ENCODE data around the gene SALL2. TPM values are rescaled to one million over a fixed set of nuclear protein-coding genes. Genes with fewer than 3 reads are reported as not detected.

The SALL2 gene
- total RNA-seq, 1 donor from 2014 or later = 11.2 TPM

DNA sequence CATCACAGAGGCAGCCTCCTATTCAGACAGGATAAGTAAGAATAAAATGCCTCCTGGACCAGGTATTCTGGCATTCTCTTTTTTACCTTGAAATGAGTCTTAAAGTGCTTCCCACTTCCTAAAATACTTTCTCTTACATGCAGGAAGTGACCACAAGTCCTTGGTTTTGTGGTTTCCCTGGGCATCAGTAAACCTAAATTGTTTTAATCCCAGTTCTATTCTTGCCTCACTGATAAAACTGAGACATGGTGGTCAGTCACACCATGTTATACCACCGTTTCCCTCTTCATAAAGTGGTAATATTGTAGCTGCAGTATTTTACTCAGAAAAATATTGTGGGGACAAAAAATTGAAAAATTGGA, 1.2 kb upstream of the SALL2 start:
- no peak for DNase-seq

DNA sequence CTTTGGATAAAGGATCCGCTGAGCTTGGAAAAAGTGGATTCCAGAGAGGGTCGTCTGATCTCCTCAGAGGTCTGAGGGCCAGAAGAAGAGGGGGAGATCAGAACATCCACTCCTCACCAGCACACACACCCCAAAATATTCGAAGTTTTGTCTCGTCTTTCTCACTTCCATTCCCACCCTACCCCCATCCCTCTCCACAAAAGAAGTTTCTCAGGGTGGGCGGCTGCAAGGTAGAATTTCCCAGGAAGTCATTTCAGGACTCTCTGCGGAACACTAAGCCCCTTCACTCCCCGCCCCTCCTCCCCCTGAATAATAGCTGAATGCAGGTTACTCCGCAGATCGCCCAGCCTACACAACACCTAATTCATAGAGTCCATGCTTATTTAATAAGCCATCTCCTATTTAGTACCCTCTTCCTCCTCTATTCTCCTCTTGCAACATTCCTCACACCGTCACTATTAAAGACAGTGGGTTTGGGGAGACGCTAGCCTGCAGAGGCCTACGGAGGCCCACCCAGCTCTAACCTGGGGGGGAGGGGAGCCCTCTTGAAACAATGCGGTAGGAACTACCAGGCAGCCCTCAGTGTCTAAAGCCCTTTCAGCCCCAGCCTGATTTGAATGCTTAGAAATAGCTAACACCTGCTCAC, 649 bp upstream of the SALL2 start:
- no peak for DNase-seq

DNA sequence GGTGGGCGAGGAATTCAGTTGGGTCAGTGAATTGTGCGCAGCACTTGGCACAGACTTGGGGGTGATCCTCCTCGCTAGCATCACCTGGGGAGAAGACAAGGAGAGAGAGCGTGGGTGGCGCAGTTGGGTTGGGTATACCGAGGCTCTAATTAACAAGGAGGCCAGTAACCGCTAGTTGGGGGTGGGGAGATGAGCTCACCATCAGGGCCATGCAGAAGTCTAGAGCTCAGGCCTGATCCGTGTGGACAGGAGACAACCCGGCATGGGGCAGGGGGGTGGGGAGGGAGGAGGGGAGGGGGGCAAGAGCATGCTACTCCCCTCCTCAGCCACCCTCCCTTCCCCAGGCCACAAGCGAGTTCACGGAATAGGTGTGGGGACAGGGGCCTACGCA, 580 bp downstream of the SALL2 start:
- DNase-seq = no peak

DNA sequence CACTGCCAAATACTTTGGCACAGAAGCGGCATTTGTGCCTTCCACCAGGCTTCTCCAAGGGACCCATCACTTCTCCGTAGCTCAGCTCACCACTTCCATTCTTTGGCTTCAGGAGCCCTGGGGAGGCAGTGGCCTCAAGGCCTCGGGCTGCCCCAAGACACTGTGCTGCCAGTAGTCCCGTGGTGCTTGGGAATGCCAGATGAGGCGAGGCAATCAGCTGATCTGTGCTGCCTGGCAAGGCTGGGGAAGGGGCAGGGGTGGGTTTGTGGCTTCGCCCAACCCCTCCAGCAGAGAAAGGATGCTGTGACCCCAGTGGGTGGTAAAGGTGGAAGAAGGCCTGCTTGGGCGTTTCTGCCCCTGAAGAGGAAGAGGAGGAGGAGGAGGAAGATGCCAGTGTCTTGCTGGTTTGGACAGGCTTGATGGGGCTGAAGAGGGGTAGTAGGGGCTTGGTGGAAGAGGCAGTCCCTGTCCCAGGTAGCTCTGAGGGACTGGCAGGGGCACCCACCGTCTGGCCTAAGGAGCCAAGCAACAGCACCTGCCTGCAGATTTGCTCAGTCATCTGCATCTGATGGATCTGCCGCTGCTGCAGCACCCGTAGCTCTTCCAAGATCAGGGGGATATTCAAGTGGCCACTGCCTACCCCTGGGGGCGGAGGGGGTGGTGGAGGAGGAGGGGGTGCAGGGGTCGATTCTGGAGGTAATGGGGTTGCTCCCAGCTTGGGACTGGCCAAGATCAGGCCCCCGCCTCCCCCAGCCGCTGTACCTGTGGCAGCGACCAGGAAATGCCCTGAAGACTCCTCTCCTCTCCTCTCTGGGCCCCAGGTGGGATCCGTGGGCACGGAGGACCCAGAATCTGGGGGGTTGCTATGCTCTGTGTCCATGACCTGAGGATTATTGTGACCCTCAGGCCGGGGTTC, 1.3 kb downstream of the SALL2 start:
- DNase-seq = no peak

DNA sequence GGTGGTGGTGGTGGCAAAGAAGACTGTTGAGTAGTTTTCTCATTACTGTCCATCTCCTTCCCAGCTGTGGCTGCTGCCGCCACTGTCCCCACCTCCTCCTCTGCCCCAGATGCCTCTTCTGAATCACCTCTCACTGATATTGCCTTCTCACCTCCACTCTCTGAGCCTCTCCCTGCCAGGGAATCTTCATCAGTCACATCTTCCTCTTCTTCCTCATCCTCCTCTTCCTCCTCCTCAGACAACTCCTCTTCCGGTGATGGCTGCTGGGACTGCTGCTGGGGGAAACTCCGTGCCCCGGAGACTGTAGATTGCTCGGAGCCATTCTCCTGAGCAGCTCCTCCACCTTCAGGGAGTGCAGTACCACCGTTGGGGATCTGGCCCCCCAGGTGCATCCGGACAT, 2.9 kb downstream of the SALL2 start:
- no peak for DNase-seq

DNA sequence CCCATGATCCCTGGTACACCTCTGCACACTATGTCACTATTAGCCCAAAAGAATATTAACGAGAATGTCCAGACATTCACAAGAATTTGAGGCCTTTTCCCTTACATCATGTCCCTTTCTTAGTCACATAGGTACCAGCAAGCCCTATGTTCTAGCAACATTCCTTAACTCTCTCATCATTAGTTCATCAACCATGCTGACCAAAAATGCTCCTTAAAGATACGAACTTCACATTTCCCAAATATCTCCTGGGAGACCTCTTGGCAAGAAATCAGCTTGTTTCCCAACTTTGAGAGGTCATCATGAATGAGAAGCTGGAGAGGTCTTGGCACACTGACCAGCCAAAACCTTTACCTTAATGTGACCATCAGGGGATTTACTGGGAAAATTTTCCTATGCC, 4.6 kb downstream of the SALL2 start:
- no peak for DNase-seq

DNA sequence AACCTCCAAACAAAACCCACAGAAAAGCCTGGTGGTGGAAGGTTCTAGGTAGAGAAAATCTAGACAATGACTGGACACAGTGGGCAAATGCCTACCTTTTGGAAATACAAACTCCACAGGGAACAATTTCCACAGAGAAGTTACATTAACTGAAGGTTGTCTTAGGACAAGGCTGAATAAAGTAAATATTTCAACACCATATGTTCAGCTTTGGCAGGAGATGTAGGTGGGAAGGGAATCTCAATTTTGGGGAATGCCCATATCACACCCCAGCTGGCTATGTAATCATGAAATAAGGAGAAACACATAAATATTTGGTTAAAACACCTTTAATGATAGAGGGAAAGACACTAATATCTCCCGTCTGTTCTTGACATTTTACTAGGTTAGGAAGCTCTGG, 5.4 kb downstream of the SALL2 start:
- no peak for DNase-seq

DNA sequence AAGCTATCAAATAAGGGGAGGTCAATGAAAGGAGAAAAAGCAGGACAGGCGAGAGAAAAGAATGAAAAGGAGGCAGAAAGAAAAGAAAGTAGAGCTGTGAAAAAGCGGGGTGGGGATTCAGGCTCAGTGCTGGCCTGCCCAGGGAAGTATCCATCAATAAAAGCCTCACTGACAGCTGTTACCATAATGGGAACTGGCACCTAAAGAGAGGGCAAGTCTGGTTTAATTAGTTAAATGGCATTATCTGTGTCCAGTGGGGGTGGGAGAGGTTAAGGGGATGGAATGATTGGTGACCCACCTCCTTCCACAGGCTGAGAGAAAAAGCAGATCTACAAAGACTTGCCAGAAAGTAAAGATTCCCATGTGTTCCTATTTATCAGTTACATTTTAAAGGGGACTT, 7.4 kb downstream of the SALL2 start:
- no peak for DNase-seq

DNA sequence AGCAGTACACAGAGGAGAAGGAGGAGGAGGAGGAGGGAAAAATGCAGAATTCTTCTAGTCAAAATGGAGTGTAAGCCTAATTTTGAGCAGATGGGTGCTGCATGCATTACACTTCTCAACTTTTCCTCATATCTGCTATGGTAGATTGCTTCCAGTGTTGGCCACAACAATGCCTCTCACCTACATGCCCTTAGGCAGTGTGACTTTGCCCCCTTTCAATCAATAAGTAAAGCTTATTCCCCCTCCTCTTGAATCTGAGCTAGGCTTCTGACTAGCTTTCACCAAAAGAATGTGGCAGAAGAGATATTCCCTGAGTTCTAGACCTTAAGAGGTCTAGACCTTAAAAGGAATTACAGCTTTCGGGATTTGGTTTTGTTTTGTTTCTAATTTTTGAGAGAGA, 11.8 kb downstream of the SALL2 start:
- DNase-seq = no peak

DNA sequence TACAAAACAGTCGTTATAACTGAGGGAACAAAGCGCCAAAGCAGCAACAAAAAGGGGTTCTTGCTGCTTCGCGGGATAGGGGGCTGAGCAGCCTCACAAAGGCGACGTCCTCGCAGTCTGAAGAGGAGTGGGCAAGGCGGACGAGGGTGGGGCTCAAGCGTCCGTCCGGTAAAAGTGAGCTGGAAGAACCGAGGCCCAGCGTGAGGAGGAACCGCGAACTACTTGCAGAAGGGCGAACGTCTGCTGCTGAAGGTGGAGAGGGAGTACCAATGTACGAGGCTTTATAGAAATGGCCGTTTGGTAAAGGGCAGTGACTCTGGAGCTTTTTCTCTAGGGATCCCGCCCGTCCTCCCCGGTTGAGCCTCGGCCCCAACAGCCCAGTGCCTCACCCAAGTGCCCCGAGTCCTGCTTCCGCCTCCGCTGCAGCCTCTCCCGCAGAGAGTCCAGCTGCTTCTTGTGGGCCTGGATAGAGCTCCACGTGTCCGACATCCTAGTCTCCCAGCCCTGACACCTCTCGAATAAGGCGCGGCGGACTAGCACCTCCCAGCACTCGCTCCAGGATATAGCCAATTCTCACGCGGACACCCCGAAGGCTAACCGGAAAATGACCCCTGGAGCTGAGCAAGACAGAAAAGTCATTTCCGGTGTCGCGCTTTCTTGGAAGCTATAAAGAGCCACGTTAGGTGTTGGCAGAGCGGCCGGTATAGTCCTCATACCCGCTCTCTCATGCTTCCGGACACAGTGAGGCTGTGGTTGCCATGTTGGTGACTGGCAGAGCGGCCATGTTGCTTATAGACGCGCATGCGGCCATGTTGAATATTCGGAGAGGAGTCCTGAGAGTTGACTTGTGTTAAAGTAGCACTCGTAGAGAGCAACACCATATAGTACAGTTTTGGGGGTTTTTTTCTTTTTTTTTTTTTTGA, 15.2 kb downstream of the SALL2 start, which contains the start of gene METTL3:
Gene METTL3 (minus strand): TSS at position 606 of the 923 bp plus-strand sequence. CDS start 117 bp downstream, at position 489.
- peak; percentile 98 for DNase-seq

DNA sequence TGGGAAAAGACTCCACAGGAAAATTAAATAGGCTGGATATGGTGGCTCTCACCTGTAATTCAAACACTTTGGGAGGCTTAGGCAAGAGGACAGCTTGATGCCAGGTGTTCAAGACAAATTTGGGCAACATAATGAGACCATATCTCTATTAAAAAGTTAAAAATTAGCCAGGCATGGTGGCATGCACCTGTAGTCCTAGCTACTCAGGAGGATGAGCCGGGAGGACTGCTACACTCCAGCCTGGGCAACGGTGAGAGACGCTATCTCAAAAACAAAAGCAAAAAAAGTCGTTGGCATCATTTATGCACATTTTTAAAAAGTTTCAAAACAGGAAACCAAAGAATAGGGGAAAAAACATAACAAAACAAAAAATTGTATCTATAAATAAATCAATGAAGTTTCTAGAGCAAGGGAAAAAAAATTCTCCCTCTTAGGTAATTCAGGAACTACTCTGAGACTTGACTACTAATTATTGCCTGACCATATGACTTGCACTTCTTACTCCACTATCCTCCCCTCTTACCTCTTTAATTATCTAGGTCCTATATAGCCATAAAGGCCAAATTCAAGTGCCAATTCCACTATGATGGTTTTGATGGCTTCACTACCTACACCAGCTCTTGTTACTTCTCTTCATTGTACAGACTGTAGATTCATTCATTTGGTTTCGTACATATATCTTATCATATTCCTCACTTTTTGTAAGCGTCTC, 16.6 kb downstream of the SALL2 start:
- no peak for DNase-seq

DNA sequence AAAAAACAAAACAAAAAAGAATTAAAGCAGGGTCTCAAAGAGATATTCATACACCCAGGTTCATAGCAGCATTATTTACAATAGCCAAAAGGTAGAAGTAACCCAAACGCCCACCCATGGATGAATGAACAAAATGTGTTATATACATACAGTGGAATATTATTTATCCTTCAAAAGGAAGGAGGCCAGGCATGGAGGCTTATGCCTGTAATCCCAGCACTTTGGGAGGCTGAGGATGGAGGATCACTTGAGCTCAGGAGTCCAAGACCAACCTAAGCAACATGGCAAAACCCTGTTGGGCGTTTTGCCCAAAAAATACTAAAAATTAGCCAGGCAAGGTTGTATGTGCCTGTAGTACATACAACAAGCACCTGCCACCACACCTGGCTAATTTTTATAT, 19.6 kb downstream of the SALL2 start:
- DNase-seq = no peak

DNA sequence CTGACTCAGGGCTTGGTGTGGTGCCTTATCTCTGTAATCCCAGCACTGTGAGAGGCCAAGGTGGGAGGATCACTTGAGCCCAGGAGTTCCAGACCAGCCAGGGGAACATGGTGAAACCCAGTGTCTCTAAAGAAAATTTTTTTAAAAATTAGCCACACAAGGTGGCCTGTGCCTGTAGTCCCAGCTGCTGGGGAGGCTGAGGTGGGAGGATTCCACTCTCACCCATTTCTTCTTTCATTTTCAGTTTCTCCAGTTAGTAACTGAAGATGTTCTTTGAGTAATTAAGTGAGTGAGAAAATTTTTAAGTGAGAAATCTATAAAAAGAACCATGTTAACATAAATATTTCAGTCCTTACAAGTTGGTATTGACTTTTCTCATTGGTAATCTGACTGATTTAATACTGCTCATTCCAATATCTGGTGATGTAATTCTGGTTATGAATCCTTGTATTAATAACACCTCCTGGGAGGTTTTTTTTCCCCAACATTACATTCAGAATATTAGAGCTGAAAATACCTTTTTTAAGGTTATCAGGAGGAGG, 21.1 kb downstream of the SALL2 start:
- no peak for DNase-seq

DNA sequence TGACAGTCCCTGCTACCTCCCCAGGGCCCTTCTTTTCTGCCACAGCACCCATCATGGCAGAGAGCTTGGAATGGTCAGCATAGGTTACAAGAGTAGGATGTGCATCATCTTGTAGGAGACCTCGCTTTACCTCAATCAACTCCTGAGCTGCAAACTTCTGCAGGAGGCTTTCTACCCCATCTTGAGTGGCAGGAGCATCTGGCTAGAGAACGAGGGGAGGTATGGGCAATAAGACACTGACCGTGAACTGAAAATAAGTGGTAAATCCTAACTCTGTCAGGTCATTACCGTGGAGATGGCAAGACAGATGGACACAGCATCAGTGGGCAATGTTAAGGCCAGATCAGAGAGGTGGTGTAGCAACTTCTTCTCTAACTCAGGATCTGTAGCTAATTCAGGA, 22.8 kb downstream of the SALL2 start:
- no peak for DNase-seq

DNA sequence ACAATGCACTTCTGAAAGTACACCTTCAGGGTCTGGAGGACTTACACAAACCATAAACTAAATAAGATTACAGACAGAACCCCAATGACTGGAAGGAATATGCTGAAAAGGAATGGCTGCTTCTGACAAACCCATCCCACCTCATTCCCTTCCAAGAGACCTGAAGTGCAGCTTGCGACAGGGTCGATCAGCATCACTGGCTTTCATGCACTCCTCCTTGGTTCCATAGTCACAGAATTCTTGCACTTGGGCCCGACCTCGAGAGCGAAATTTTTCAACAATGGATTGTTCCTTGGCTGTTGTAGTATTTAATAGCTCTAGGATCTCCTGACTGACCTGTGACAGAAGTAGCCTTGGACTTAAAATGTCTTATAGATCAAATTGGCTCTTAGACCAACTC, 24.6 kb downstream of the SALL2 start:
- DNase-seq = no peak

DNA sequence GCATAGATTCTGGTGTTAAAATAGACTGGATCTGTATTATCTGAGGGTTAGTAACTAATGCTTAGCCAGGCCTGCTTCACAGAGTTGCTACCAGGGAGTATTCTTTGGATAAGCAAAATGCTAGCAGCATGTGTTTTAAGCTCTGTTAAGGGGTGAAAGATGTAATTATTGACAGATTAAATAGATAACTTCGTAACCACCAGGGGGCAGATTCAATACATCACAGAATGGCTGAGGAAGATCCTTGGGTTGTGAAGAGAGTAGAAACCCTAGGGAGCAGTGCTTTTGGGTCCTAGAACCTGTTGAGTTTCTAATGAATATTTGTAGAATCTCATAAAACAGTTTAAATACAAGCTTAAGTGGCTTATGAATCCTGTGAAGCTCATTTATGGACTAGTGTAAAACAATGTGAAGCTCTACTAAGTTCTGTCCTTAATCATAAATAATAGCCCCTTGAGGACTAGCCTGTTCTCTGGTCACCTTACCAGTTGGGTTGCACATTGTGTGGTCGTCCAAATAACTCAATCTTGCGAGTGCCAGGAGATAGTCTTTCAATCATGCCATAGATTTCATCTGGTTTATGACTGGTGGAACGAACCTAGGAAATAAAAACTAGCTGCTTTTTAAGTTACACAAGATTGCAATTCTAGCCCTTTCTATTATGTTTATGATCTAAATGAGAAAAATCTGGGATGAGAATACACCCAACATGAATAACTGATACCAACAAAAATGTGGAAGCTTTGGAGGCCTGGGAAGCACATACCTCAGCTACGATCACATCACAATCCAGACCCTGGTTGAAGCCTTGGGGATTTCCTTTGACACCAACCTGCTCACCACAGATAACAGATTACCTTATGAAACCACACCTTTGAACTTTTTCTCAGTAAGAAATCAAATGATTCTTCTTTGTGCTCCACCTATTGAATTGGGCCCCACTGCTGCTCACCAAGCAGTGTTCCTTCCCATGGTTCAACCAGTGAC, 27.3 kb downstream of the SALL2 start:
- no peak for DNase-seq

DNA sequence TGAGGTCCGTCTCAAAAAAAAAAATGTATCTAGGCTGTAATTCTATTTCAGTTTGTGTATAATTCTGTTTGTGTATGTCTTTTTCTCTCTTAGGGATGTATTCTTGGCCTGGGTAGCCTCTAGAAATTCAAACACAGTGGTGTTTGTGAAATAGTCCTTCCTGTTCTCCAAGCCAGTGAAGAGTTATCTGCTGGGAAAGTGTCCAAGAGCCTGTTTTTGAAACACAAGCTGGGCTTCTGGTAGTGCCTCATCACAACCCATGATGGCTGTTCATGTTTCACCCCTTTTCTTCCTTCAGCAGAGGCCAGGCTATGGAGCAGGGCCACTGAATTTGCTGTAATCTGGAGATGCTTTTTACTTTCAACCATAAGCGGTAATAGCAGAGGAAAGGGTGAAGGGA, 29.7 kb downstream of the SALL2 start:
- no peak for DNase-seq

DNA sequence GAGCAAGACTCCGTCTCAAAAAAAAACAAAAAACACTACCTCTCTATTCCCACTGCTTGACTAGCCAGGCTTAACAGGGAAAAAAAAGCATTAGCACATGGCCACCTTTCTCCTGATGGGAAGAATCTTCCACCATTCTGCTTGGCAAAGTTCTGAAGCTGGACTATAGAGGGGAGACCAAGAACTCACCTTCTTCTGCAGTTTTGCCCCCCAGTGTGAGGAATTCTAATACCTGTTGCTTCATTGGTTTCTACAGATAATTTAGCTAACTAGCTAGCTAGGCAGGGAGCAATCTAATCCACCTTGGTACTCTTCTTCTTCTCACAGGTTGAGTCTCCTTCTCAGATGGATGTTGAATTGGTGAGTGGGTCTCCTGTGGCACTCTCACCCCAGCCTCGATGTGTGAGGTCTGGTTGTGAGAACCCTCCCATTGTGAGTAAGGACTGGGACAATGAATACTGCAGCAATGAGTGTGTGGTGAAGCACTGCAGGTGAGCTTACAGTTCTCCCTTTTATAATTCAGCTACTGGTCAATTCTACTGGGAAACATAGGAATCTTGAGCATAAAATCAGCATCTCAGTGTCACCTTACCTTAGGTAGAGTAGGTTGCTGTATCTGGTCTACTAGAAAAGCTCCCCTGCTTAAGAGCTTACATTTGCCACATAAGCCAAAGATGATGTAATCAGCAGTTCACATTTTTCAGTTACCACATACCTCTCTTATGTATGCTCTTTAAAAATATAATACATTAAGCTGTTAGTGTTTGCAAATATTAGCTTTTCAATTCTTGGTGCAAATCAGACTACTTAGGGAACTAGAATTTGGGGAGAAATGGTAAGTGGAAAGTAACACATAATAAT, 31.0 kb downstream of the SALL2 start:
- no peak for DNase-seq

DNA sequence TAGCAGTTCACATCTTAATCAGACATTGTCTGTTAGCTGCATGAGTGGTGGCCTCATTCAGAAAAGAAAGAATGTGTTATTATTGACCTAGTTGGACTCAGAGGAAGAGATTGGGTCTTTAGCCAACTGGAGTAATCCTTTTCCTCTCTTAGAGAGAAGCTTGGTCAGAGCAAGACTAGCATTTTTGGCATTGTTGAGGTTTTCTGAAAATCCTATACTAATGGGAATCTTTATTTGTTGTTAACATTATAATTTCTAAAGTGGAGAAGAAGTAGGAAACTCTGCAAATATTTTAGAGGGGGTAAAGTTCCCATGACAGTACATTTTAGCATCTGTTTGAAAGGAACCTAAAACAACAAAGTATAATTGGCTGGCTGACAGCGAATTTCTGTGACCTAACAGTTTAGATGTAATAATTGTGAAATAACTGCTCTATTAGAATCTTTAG, 39.5 kb downstream of the SALL2 start:
- DNase-seq = no peak
